SW480 (cell line): ENCODE measurements around the gene MGAT5.
A peak's percentile ranks its signal among the peaks of the same experiment; 100 is the strongest.

Experiments
- DNase-seq: peaks from one replicate; pipeline ENCODE4 v3.0.0-alpha.2; 2016; ENCODE audit warnings: low spot score

The MGAT5 gene, protein sequence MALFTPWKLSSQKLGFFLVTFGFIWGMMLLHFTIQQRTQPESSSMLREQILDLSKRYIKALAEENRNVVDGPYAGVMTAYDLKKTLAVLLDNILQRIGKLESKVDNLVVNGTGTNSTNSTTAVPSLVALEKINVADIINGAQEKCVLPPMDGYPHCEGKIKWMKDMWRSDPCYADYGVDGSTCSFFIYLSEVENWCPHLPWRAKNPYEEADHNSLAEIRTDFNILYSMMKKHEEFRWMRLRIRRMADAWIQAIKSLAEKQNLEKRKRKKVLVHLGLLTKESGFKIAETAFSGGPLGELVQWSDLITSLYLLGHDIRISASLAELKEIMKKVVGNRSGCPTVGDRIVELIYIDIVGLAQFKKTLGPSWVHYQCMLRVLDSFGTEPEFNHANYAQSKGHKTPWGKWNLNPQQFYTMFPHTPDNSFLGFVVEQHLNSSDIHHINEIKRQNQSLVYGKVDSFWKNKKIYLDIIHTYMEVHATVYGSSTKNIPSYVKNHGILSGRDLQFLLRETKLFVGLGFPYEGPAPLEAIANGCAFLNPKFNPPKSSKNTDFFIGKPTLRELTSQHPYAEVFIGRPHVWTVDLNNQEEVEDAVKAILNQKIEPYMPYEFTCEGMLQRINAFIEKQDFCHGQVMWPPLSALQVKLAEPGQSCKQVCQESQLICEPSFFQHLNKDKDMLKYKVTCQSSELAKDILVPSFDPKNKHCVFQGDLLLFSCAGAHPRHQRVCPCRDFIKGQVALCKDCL

DNA sequence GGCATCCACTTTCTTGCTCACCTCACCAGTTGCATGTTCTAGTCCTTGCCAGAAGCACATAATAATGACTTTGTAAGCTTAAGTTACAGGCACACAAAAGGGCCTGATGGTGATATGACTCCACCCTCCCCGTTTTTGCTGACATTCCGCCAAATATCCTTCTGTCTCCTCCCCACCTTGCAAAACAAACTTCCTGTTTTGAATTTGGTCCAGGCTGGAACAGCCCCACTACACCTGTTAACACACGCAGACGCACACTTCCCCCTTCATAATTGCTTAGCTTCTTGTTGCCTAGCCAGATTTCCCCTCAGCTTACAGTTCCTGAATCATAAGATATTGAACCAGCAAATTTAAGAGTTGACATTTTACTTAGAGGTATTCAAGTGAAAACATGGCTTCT, at the start of gene MGAT5:
Gene MGAT5, plus strand, starts transcription at position 269 of the 400 bp plus-strand sequence. CDS start 332 bp downstream, outside the sequence.
- no peak for DNase-seq

GRCh38 chr2:134205087-134205486, 48.8 kb upstream of the MGAT5 start:
- no peak for DNase-seq

- DNase-seq = no peak
Measured at GRCh38 chr2:134206031-134206430, 47.8 kb upstream of the MGAT5 start.

- DNase-seq = no peak
Measured at GRCh38 chr2:134206573-134206972, 47.3 kb upstream of the MGAT5 start.

DNA sequence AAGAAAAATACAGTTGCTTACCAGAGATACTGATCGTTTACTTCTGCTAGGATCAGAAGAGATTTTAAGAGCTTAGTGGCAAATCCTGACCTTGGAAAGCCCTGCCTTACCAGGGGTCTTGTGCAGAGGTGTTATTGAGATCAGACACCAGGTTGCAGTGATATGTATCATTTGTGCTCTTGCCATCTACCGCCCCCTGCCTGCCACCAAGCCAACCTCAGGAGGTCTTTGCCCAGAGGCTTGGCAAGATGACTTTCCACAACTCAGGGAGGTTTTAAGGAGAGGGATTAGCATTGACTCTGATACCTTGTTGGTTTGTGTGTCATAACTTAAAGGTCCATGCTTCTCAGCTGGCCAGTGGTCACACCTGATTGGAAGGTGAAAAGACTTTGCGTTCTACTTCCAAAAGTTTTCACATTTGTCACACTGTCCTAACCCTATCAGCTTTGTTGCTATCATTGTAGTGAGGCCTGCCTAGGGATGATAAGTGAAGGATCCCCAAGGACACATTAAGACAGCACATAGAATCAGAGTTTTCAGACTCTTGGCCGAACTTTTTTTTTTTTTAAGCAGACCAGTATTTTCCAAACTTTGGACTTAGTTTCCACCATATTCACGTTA, 46.2 kb upstream of the MGAT5 start:
- peak; percentile 61 for DNase-seq

GRCh38 chr2:134208825-134209224, 45.0 kb upstream of the MGAT5 start:
- DNase-seq = no peak

- no peak for DNase-seq
Measured at GRCh38 chr2:134212746-134213145, 41.1 kb upstream of the MGAT5 start.

DNA sequence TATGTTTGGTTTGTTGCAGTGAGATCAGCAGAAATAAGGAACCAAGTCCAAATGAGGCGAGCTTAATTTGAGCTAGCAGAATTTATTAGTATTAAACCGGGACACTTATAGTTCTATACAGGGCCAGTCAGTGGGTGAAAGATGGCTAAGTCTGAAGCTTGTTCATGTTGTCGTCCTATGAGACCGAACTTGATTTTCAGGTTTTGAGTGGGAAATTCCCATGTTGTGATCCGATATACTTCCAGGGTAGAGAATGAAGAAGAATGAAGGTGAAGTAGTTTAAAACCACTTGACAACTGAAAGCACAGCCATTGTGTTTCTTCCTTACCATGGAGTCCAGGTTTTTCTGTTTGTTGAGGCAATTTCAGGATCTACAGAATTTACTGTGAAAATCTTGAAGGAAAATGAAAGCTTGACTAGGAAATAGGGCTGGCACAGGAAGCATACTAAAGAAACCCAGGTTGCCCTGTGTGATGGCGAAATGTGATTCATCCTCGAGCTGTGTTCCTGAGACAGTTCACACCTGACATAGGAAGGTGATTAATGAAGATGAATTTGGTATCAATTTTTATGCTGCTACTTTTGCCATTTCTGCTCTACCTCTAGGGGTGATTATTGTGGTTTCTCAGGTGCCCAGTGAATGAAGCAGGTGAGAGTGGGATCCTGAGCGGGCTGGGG, 37.6 kb upstream of the MGAT5 start:
- no peak for DNase-seq

DNA sequence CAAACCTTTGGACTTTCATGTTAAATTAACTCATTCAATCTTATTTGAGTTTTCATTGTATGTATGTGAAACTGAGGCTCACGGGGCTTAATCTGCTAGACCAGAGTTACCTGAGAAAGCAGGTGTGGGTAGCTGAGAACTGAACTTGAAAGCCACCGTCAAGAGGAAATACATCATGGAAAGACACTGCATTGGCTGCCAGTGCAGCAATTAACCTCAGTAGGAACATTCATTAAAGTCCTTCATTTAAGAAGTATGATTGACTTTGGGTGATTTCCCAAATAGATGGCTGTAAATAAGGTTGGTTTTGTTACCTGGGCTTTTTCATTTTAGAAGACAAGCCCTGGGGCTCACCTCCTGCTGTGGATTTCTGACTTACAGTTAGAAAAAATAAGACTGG, 36.5 kb upstream of the MGAT5 start:
- DNase-seq = no peak

DNA sequence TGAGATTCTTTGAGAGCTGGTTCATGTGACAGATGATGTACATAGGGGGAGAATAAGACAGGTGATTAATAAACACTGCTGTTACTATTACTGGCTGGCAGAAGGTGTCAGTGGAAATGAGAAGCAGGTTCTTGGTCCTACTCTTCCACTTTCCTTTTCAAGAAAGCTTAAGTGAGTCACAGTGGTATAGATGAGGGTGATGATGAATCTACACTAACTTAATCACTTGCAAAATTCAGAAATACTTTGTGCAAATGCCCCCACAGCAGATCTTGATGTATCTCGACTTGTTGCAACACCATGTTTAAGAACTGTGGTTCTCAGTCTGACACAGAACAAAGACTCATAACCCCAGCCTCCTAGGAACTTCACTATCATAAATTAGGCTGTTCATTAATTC, 35.9 kb upstream of the MGAT5 start:
- no peak for DNase-seq

DNA sequence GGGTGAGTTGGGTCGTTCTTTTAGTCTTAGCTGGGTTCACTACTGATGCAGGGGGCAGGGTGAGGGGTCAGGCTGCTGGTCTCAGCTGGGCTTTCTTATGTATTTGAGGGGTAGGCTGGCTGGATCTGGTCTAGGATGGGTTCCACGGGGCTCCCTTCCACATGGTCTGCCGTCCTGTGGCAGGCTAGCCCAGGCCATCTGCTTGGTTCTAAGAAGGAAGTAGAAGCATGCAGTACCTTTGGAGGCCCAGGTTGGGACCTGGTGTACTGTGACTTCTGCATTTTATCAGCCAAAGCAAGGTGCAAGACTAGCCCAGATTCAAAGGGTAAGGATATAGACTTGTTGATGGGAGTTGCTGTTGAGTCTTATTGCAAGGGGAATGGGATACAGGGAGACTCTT, 35.5 kb upstream of the MGAT5 start:
- DNase-seq = no peak

- DNase-seq = peak; percentile 44
Measured at GRCh38 chr2:134218930-134219658, 34.8 kb upstream of the MGAT5 start.

GRCh38 chr2:134220344-134220974, 33.4 kb upstream of the MGAT5 start:
- no peak for DNase-seq

DNA sequence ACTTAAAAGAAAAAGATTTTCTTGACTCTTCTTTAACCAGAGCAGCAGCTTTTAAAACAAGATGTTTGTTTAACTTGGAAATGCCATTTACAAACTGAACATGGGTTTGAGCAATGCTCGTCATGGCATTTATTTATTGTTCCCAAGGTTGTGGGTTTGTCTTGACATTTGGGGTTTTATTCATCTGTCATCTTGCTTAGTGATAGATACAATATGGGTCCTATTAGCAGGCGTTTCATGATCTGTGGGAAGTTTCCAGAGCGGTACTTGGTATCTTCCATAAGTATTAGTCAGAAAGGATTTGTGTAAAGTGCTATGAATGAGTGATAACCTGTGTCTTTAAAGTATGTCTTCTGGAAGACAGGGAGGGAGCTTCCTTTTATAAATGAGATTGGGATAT, 29.9 kb upstream of the MGAT5 start:
- DNase-seq = no peak

- DNase-seq = no peak
Measured at GRCh38 chr2:134225173-134225572, 28.7 kb upstream of the MGAT5 start.

DNA sequence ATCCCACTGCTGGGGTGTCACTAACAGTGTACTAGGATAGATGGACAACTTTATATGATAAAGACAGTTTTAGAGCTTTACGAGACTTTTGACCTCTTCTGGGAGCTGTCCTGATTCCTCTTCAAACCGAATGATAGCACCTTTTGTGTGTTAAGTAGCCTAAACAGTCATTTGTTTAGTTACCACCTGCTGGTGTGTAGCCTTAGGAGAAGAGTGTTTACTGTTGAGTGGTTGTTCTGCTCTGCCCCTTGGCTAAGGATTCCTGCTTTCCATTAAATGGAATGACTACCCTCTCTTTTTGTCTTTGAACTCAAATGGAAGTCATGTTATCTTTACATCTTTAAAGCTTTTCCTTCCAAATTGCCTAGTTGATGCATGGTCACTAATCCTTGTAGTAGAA, 28.0 kb upstream of the MGAT5 start:
- DNase-seq = no peak

DNA sequence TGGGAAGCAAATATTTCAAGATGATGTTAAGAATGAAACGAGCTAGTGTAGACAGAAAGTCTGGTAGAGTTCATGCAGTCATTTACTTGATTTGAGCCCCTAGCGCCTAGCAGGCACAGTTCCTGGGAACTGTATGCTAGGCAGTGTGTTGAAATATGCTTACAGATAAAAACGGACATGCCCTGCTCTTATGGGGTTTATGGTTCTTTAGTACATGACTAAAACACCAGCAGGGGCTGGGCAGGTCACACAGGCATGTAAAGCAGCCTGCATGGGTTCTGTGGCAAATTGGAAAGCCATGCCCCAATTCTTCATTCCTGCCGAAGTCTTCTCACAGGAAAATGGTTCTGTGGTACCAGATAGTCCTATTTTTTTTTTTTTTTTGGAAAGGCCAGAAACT, 27.3 kb upstream of the MGAT5 start:
- no peak for DNase-seq

DNA sequence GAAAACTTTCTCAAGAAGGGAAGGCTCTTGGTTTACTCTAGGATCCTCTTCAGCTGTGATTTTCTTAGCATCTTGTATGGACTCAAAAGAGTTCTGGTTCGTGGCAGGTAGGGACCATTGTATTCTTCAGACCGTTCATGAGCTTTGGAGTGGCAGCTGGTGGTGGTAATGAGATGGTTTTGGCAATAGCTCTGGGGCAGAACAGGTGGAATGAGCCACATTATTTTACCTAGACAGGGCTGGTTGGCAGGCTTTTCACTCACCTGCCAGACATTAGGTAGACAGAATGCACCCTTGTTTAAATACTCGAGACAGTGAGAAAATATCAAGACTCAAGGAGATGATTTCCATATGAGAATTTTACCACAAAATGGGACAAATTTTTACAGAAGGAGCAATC, 26.2 kb upstream of the MGAT5 start:
- no peak for DNase-seq

DNA sequence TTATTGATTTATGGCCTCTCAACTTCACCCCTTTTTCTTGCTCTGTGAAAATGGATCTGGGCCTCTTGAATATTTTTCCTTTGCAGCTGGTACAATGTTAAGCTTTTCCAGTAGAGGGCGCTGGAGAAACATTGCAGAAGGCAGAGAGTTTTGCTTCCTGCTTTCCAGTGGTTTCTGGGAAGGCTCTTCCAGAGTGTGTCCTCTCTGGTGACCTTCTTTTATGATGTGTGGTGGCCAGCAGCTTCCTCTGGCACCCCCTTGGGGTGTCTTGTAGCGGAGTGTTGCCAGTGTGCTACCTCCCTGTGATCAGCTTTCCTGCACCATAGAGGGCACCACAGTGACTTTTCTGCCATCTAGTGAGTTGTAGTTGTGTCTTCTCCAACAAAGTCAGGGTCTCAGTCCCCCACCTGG, 25.4 kb upstream of the MGAT5 start:
- DNase-seq = peak; percentile 14

DNA sequence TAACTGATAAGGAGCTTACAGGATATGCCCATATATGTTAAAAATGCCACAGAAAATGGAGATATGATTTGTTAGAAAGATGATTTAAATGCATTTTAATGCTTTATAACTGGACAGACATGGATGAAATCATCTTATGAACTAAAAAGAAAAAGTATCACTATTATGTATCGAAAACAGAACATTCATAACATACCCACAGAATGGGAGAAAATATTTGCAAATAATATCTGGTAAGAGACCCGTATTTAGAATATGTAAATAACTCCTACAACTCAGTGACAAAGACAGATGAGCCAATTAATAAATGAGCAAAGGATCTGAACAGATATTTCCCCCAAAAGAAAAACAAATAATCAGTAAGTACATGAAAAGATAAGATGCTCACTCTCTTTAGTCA, 24.3 kb upstream of the MGAT5 start:
- DNase-seq = no peak

- no peak for DNase-seq
Measured at GRCh38 chr2:134230885-134231284, 23.0 kb upstream of the MGAT5 start.
